ENCODE data around the gene PNLIPRP2. TPM values are rescaled to one million over a fixed set of nuclear protein-coding genes. Genes with fewer than 3 reads are reported as not detected.

Gene PNLIPRP2
- total and polyA plus RNA-seq, 2 of the 8 experiments (the other 6 are each of a cell fraction or from before 2014, with no cell fraction given), result 0.11 TPM; not detected in 1

DNA sequence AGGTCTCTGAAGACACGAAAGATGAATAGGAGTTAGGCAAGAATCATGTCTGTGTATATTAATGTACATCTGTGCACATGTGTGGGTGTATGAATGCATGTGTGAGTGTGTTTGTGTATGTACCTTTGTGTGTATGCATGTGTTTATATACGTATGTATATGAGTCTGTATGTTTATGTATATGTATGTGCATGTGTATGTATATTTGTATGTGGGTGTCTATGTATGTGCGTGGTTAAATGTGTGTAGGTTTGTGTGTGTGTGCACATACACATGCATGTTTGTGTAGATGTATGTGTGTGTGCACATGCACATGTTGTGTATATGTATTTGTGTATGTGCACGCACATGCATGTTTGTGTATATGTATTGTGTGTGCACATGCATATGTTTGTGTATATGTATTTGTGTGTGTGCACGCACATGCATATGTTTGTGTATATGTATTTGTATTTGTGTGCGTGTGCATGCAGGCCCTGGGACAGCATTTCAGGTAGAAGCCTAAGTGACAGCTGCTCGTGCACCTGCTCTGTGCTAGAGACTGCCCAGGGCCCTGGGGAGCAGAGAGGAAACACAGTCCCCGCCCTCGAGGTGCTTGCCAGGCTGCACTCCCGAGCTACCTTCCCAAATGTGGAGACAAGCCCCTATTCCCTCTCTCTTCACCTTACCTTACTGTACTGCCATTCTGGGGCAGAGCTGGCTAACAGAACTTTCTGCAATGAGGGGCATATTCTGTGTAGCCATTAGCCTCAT is 17.9 kb upstream of the PNLIPRP2 start (continued):
- TF ChIP-seq, protein P1, sequence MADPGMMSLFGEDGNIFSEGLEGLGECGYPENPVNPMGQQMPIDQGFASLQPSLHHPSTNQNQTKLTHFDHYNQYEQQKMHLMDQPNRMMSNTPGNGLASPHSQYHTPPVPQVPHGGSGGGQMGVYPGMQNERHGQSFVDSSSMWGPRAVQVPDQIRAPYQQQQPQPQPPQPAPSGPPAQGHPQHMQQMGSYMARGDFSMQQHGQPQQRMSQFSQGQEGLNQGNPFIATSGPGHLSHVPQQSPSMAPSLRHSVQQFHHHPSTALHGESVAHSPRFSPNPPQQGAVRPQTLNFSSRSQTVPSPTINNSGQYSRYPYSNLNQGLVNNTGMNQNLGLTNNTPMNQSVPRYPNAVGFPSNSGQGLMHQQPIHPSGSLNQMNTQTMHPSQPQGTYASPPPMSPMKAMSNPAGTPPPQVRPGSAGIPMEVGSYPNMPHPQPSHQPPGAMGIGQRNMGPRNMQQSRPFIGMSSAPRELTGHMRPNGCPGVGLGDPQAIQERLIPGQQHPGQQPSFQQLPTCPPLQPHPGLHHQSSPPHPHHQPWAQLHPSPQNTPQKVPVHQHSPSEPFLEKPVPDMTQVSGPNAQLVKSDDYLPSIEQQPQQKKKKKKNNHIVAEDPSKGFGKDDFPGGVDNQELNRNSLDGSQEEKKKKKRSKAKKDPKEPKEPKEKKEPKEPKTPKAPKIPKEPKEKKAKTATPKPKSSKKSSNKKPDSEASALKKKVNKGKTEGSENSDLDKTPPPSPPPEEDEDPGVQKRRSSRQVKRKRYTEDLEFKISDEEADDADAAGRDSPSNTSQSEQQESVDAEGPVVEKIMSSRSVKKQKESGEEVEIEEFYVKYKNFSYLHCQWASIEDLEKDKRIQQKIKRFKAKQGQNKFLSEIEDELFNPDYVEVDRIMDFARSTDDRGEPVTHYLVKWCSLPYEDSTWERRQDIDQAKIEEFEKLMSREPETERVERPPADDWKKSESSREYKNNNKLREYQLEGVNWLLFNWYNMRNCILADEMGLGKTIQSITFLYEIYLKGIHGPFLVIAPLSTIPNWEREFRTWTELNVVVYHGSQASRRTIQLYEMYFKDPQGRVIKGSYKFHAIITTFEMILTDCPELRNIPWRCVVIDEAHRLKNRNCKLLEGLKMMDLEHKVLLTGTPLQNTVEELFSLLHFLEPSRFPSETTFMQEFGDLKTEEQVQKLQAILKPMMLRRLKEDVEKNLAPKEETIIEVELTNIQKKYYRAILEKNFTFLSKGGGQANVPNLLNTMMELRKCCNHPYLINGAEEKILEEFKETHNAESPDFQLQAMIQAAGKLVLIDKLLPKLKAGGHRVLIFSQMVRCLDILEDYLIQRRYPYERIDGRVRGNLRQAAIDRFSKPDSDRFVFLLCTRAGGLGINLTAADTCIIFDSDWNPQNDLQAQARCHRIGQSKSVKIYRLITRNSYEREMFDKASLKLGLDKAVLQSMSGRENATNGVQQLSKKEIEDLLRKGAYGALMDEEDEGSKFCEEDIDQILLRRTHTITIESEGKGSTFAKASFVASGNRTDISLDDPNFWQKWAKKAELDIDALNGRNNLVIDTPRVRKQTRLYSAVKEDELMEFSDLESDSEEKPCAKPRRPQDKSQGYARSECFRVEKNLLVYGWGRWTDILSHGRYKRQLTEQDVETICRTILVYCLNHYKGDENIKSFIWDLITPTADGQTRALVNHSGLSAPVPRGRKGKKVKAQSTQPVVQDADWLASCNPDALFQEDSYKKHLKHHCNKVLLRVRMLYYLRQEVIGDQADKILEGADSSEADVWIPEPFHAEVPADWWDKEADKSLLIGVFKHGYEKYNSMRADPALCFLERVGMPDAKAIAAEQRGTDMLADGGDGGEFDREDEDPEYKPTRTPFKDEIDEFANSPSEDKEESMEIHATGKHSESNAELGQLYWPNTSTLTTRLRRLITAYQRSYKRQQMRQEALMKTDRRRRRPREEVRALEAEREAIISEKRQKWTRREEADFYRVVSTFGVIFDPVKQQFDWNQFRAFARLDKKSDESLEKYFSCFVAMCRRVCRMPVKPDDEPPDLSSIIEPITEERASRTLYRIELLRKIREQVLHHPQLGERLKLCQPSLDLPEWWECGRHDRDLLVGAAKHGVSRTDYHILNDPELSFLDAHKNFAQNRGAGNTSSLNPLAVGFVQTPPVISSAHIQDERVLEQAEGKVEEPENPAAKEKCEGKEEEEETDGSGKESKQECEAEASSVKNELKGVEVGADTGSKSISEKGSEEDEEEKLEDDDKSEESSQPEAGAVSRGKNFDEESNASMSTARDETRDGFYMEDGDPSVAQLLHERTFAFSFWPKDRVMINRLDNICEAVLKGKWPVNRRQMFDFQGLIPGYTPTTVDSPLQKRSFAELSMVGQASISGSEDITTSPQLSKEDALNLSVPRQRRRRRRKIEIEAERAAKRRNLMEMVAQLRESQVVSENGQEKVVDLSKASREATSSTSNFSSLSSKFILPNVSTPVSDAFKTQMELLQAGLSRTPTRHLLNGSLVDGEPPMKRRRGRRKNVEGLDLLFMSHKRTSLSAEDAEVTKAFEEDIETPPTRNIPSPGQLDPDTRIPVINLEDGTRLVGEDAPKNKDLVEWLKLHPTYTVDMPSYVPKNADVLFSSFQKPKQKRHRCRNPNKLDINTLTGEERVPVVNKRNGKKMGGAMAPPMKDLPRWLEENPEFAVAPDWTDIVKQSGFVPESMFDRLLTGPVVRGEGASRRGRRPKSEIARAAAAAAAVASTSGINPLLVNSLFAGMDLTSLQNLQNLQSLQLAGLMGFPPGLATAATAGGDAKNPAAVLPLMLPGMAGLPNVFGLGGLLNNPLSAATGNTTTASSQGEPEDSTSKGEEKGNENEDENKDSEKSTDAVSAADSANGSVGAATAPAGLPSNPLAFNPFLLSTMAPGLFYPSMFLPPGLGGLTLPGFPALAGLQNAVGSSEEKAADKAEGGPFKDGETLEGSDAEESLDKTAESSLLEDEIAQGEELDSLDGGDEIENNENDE (IDR thresholded peaks at IDR 0.05; ENCODE audit: insufficient replicate concordance, low read length), result no peak
